SK-N-MC (cell line): ENCODE data around the gene IL1RAPL1.

Experiments
- EZH2 ChIP-seq: fragments of 200-600 bp; sonication (generic); IDR thresholded peaks from one replicate; pipeline ENCODE4 v1.6.1; 2017; ENCODE audit warnings: antibody characterized with exemption
- POLR2AphosphoS5 ChIP-seq: IDR thresholded peaks from 2 replicates; pipeline ENCODE4 v1.6.1; 2012; ENCODE audit warnings: mild to moderate bottlenecking, low read depth, low read length, borderline replicate concordance

- TF ChIP-seq EZH2 (no peak), POLR2AphosphoS5 (no peak)
These were observed 698.4 kb downstream of the IL1RAPL1 start for GRCh38 chrX:29285664-29286063.
